DOHH2 (cell line): Measurements from ENCODE around the gene DOLK.
A peak's percentile ranks its signal among the peaks of the same experiment; 100 is the strongest.

Experiments used
- H3F3A ChIP-seq: fragments of 200-600 bp; sonication (generic), shearing (Covaris generic); 2 replicates; pipeline ENCODE4 v1.6.0; 2016; ENCODE audit warnings: antibody characterized with exemption, mild to moderate bottlenecking; ENCODE audit not compliant: control insufficient read depth, insufficient read depth
- H3K27ac ChIP-seq: fragments of 200-600 bp; sonication (generic); 2 replicates; pipeline ENCODE4 v1.5.1; 2014; ENCODE audit warnings: low read depth, mild to moderate bottlenecking, low read length, moderate library complexity
- H3K27me3 ChIP-seq: fragments of 200-600 bp; sonication (generic); 2 replicates; pipeline ENCODE4 v1.6.1; 2014; ENCODE audit warnings: mild to moderate bottlenecking, low read length, mixed read lengths; ENCODE audit not compliant: control insufficient read depth
- H3K36me3 ChIP-seq: fragments of 200-600 bp; sonication (generic); 2 replicates; pipeline ENCODE4 v1.6.1; 2014; ENCODE audit warnings: mild to moderate bottlenecking, low read length, moderate library complexity, mixed read lengths; ENCODE audit not compliant: control insufficient read depth
- H3K4me1 ChIP-seq: fragments of 200-600 bp; sonication (generic); 2 replicates; pipeline ENCODE4 v1.6.1; 2014; ENCODE audit warnings: mild to moderate bottlenecking, low read length, mixed read lengths; ENCODE audit not compliant: control insufficient read depth
- H3K4me2 ChIP-seq: fragments of 200-600 bp; sonication (generic); 2 replicates; pipeline ENCODE4 v1.6.0; 2014; ENCODE audit warnings: mild to moderate bottlenecking, low read length, moderate library complexity
- H3K4me3 ChIP-seq: fragments of 200-600 bp; sonication (generic); 2 replicates; pipeline ENCODE4 v1.5.1; 2014; ENCODE audit warnings: mild to moderate bottlenecking, low read length, mixed read lengths
- H3K79me2 ChIP-seq: fragments of 200-600 bp; sonication (generic); 2 replicates; pipeline ENCODE4 v1.6.1; 2014; ENCODE audit warnings: mild to moderate bottlenecking, low read length, mixed read lengths; ENCODE audit not compliant: control insufficient read depth
- H3K9me2 ChIP-seq: fragments of 200-600 bp; sonication (generic); replicated peaks from 2 replicates; pipeline ENCODE4 v1.6.1; 2014; ENCODE audit warnings: mild to moderate bottlenecking, low read length, mixed read lengths; ENCODE audit not compliant: control insufficient read depth
- H3K9me3 ChIP-seq: fragments of 200-600 bp; sonication (generic); 2 replicates; pipeline ENCODE4 v1.6.1; 2014; ENCODE audit warnings: antibody characterized with exemption, low read length, mixed read lengths; ENCODE audit not compliant: control insufficient read depth, insufficient read depth
- H4K20me1 ChIP-seq: fragments of 200-600 bp; sonication (generic); 2 replicates; pipeline ENCODE4 v1.6.0; 2014; ENCODE audit warnings: low read depth, mild to moderate bottlenecking, antibody characterized with exemption, low read length, moderate library complexity; ENCODE audit not compliant: control insufficient read depth, insufficient read depth
- CTCF ChIP-seq: fragments of 200-600 bp; sonication (generic); IDR thresholded peaks from one replicate; pipeline ENCODE4 v1.5.1; 2014; ENCODE audit warnings: antibody characterized with exemption, mild to moderate bottlenecking, low read depth, low read length; ENCODE audit not compliant: poor library complexity, severe bottlenecking
- EZH2phosphoT487 ChIP-seq: fragments of 200-600 bp; sonication (generic); IDR thresholded peaks from 2 replicates; pipeline ENCODE4 v1.6.1; 2017; ENCODE audit warnings: borderline replicate concordance, mild to moderate bottlenecking, antibody characterized with exemption, low read length, moderate library complexity, mixed read lengths

Gene DOLK

GRCh38 chr9:128902351-128903078, 44.9 kb downstream of the DOLK start:
- no peaks in the 10 kb centered on the region for H3K9me2 ChIP-seq
- H3K36me3 ChIP-seq, result peaks cover 10% of the 10 kb centered on the region
- no peaks in the 10 kb centered on the region for H3F3A ChIP-seq
- peak overlapping the region; percentile 64 for H3K4me2 ChIP-seq
- peaks cover 7% of the 10 kb centered on the region for H3K79me2 ChIP-seq
- H3K9me3 ChIP-seq, result no peaks in the 10 kb centered on the region
- H3K27me3 ChIP-seq, result no peaks in the 10 kb centered on the region
- H3K4me1 ChIP-seq, result peaks cover 20% of the 10 kb centered on the region
- H3K4me3 ChIP-seq, result peak overlapping the region; percentile 33
- TF ChIP-seq EZH2phosphoT487, result no peak
- TF ChIP-seq CTCF, result no peak
- no peaks in the 10 kb centered on the region for H4K20me1 ChIP-seq
- H3K27ac ChIP-seq, result peak overlapping the region; percentile 57

- Histone ChIP-seq H3K4me3 (peak overlapping the region; percentile 29), H3K27ac (peak overlapping the region; percentile 57)
These were observed 45.6 kb downstream of the DOLK start for GRCh38 chr9:128901822-128902221.

GRCh38 chr9:128901379-128901778, 46.0 kb downstream of the DOLK start:
- Histone ChIP-seq H3K27ac (peak overlapping the region; percentile 57; the same call in 1 of the 2 replicates), H4K20me1 (no peaks in the 10 kb centered on the region), H3F3A (no peaks in the 10 kb centered on the region), H3K27me3 (no peaks in the 10 kb centered on the region), H3K9me2 (no peaks in the 10 kb centered on the region), H3K4me2 (peak overlapping the region; percentile 64), H3K4me3 (no peak overlapping the region), H3K36me3 (peaks cover 6% of the 10 kb centered on the region; the same call in 1 of the 2 replicates), H3K4me1 (peaks cover 20% of the 10 kb centered on the region), H3K79me2 (peaks cover 7% of the 10 kb centered on the region), H3K9me3 (no peaks in the 10 kb centered on the region)
- TF ChIP-seq EZH2phosphoT487, result no peak

More at GRCh38 chr9:128901822-128902221, 45.6 kb downstream of the DOLK start:
- H3K4me2 ChIP-seq, result peak overlapping the region; percentile 64
- H3K27me3 ChIP-seq, result no peaks in the 10 kb centered on the region
- peaks cover 7% of the 10 kb centered on the region for H3K79me2 ChIP-seq
- H3K4me1 ChIP-seq, result peaks cover 20% of the 10 kb centered on the region
- H3K36me3 ChIP-seq, result peaks cover 6% of the 10 kb centered on the region; the same call in 1 of the 2 replicates
- no peaks in the 10 kb centered on the region for H3K9me2 ChIP-seq
- no peak for TF ChIP-seq EZH2phosphoT487
- no peak for TF ChIP-seq CTCF
- H3K9me3 ChIP-seq, result no peaks in the 10 kb centered on the region
- no peaks in the 10 kb centered on the region for H3F3A ChIP-seq
- no peaks in the 10 kb centered on the region for H4K20me1 ChIP-seq
